GM10266 (cell line): ENCODE data around the gene MAPRE2.

Experiments used
- DNase-seq: peaks from one replicate; pipeline ENCODE4 v3.0.0; 2012; ENCODE audit errors: extremely low spot score
- TF ChIP-seq, protein P1 (sequence below): IDR thresholded peaks from 2 replicates; pipeline ENCODE4 v1.5.1; 2012; ENCODE audit warnings: mild to moderate bottlenecking, low read depth; ENCODE audit not compliant: control insufficient read depth, insufficient read depth; ENCODE audit errors: missing control alignments

MAPRE2 gene

DNA sequence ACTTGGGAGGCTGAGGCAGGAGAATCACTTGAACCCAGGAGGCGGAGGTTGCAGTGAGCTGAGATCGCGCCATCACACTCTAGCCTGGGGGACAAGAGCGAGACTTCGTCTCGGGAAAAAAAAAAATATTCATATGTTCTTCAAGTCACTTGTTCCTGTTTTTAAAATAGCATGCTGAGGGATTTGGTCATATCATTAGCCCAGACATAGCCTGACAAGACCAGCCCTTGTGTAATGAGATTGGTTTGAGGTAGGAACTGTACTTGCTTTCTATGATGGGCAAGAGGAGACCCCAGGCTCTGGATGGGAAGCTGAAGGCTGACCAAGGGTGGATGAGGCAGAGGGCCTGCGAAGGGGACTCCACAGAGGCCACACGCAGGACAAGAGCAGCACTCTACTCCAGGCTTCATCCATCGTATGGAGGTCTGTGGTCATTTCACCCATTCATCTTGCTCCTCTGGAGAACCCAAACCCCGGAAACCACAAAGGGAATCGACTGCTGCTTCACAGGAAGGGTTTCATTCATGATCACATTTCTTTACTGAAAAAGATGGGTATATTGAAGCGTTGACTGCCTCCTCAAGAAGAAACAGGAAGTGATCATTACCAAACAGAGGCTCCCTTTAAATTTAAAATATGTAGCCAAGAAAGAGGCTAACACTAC is 112.5 kb downstream of the MAPRE2 start:
- peak; percentile 30 for DNase-seq
- TF ChIP-seq, protein P1, sequence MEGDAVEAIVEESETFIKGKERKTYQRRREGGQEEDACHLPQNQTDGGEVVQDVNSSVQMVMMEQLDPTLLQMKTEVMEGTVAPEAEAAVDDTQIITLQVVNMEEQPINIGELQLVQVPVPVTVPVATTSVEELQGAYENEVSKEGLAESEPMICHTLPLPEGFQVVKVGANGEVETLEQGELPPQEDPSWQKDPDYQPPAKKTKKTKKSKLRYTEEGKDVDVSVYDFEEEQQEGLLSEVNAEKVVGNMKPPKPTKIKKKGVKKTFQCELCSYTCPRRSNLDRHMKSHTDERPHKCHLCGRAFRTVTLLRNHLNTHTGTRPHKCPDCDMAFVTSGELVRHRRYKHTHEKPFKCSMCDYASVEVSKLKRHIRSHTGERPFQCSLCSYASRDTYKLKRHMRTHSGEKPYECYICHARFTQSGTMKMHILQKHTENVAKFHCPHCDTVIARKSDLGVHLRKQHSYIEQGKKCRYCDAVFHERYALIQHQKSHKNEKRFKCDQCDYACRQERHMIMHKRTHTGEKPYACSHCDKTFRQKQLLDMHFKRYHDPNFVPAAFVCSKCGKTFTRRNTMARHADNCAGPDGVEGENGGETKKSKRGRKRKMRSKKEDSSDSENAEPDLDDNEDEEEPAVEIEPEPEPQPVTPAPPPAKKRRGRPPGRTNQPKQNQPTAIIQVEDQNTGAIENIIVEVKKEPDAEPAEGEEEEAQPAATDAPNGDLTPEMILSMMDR, result no peak

DNA sequence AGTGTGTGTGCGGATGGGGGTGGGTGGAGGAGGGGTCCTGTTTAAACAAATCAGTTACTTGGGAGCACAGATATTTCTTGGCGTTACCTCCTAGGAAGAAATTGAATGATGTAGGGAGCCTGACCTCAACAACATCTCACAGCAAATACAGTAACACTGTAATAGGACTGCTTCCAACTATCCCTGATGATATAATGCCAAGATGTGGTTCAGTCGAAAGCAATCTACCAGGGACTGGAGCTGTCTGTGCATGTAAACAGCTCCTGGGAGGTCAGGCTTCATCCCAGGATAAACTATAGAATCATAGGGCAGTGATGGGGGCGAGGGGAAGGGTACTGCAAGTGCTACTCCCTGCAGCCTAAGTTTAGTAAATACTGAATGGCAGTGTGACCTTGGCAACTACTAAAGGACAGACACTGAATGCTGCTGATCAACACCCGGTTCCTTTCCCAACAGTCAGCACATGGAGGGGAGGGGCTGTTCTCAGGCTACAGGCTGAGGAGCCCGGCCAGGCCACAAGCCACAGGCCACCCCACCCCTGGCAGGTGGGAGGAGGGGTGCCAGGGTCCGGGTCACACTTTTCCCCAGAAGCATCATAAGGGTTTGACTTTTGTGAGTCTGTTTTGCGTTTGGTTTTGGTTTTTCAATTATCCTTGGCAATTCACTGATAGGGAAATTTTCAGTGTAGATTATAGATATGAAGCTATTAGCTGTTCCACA is 114.3 kb downstream of the MAPRE2 start:
- TF ChIP-seq, protein P1, result no peak
- DNase-seq, result no peak

DNA sequence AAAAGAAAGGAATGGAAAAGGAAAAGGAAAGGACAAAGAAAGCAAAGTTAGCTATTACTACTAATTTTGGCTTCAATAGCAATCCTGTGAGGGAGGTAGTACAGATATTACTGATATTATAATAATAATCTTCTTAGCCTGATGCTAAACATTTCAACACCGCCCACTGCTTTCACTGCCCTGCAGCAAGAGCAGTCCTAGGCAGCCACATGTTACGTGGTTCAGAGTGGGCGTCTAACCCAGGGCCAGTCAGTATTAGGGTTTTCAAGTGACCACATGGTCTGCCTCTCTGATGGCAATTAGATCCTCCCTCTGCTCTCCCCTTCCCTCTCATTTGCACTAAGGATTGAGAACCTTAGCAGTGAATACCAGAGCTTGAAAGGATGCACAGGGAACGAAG is 116.0 kb downstream of the MAPRE2 start:
- DNase-seq, result peak; percentile 22
- TF ChIP-seq, protein P1, result no peak

DNA sequence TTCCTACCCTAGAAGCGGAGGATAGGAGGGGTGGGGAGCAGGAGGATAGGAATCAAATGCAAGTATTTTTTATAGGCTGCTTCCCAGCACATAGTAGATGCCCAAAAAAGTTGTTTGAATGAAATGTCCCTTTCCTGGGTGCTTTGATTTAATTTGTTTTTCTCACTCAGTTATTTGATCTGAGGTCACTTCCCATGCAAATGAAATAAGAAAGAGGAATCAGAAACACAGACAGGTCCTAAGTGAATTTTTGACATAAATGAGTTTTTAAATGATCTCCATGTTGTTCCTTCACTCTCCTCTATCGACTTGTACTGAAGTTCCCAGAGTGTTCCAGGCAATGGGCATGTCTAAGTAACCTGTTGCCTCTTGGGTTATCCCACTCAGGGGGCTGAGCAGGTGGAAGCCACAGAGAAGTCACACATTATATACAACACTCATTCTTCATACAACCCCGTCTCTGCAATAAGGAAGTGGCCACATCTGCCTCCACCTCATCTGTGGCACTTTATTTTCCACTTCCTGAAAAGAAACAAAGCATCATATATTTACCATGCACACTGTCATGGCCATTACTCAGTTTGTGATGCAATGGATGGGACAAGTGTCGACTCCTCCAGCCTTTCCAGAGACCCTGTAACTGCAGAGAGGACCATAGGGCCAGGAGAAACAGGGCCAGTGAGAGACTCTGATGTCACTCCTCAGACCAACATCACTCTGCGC is 117.7 kb downstream of the MAPRE2 start:
- DNase-seq, result peak; percentile 24
- TF ChIP-seq, protein P1, result no peak

DNA sequence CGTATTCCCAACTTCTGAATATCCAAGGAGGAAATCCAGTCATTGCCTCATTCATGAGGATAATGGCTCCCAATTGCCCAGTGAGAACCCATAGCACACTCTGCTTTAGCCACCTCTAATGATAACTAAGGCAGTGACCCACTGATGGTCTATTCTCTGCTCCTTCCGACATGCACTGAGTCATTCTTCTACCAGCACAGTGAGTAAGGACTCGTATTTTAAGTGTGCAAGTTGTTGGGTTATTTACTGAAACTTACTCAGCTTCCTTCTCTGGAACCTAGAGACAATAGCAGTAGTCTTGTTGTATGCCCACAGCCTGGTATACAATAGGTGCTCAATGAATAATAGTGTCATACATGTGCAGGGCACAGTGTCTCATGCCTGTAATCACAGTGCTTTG is 118.6 kb downstream of the MAPRE2 start:
- TF ChIP-seq, protein P1, result no peak
- DNase-seq, result no peak

DNA sequence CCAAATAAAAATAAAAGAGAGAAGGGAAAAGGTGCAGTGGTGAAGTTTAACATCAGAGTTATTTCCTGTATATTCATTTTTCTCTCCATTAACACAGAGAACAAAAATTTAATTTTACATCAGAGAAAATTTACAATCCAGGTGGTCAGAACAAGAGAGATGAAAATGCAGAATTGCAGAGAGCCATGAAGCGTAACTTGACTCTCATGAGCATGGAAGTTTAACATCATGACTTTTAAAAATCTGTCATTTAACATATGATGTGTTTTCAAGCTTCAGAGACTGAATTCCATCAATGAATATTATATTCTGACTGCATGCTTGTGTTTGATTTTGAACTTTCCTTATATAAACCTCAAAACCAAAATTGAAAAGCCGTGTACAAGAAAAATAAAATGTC is 120.3 kb downstream of the MAPRE2 start:
- TF ChIP-seq, protein P1, result no peak
- no peak for DNase-seq

DNA sequence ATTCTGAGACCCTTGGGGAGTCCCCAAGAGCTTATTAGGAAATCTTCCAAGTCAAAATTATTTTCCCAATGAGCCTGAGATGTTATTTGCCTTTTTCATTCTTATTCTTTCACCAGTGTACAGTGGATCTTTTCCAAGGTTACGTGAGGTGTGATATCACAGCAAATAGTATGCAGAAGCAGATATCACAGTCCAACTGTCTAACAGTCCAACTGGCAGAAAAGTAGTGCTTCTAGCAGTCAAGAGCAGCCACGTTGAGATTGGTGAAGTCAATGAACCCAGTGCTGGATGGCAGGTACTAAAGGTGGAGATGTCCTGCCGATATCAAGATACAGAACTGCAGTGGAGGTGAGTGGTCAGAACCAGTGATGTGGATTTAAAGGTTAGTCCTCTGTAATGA is 120.7 kb downstream of the MAPRE2 start:
- no peak for DNase-seq
- TF ChIP-seq, protein P1, result no peak
